Activated CD8-positive, alpha-beta memory T cell treated with anti-CD3 and anti-CD28 coated beads, Interleukin-2, amount 10 ng/mL, durations not matched to agents 7 days and 5 days (primary cell): ENCODE measurements around the gene PSAT1. TPM values are rescaled to one million over a fixed set of nuclear protein-coding genes. Genes with fewer than 3 reads are reported as not detected.

Source experiments
- ATAC-seq: fragments of 150-1000 bp; cut with Tn5 transposase; one replicate; pipeline ENCODE4 v1.10.0; 2021; ENCODE audit warnings: moderate library complexity
- CTCF ChIA-PET: fragments of 350-600 bp; sonication (Branson Sonifier 250); formaldehyde crosslinking; loops from one replicate; lab custom pipeline; 2021; ENCODE audit warnings: antibody characterized with exemption; lab: Charles Lee
- DNase-seq: peaks from one replicate; pipeline ENCODE4 v3.0.0-alpha.2; 2020
- H3K27ac Mint-ChIP-seq: one replicate; pipeline ENCODE4 v1.8.0; 2021; ENCODE audit warnings: mild to moderate bottlenecking, mixed read lengths
- H3K27me3 Mint-ChIP-seq: one replicate; pipeline ENCODE4 v1.8.0; 2021; ENCODE audit warnings: mixed read lengths
- H3K36me3 Mint-ChIP-seq: one replicate; pipeline ENCODE4 v1.8.0; 2021; ENCODE audit warnings: mild to moderate bottlenecking, mixed read lengths
- H3K4me1 Mint-ChIP-seq: one replicate; pipeline ENCODE4 v1.8.0; 2021; ENCODE audit warnings: mixed read lengths
- H3K4me3 Mint-ChIP-seq: one replicate; pipeline ENCODE4 v1.8.0; 2021; ENCODE audit warnings: mild to moderate bottlenecking, moderate library complexity, mixed read lengths
- H3K9me3 Mint-ChIP-seq: one replicate; pipeline ENCODE4 v1.8.0; 2022; ENCODE audit warnings: low read depth, mixed read lengths
- total RNA-seq, 2 experiments: library from RNA; stranded (reverse); gene quantifications; one replicate each; pipeline ENCODE4 v1.2.3, GENCODE V29; 2021

Gene PSAT1
- total RNA-seq, 2 experiments from 2014 or later, result 72.8 to 118 TPM

GRCh38 chr9:78296201-78296892 lies 578 bp upstream of the PSAT1 start:
- H3K4me3 Mint-ChIP-seq, result peak overlapping the region; percentile 94
- no peaks in the 10 kb centered on the region for H3K9me3 Mint-ChIP-seq
- DNase-seq (no peak), ATAC-seq (no peak)
- H3K27ac Mint-ChIP-seq, result peak overlapping the region; percentile 94
- peaks cover 47% of the 10 kb centered on the region for H3K4me1 Mint-ChIP-seq
- no peaks in the 10 kb centered on the region for H3K27me3 Mint-ChIP-seq
- CTCF ChIA-PET, result interaction anchor here (0.7 to 1.8 kb wide), 7 partner anchors 24 to 319 kb away, joined by 3 to 7 read pairs (median 3); no protein-coding TSS in a partner anchor
- H3K36me3 Mint-ChIP-seq, result peaks cover 17% of the 10 kb centered on the region

DNA sequence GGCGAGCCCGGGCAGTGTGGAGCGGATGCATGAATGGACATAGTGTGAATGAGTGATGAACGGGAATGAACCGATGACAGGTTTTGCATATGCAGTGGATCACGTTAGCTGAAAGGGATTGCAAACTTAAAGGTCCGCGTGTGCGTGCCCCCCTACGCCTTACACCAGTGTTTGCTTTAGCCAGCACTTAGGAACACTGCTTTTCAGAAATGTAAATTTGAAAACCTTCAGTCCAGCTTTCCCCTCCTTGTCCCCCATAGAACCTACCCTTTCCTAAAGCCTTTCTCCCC lies 692 bp downstream of the PSAT1 start:
- Mint-ChIP-seq H3K4me1 (peaks cover 46% of the 10 kb centered on the region), H3K36me3 (peaks cover 24% of the 10 kb centered on the region), H3K27ac (peak overlapping the region; percentile 94), H3K4me3 (peak overlapping the region; percentile 94), H3K27me3 (no peaks in the 10 kb centered on the region), H3K9me3 (no peaks in the 10 kb centered on the region)
- DNase-seq, result no peak
- CTCF ChIA-PET, result interaction anchor here (1.1 to 1.8 kb wide), 5 partner anchors 14 to 96 kb away, joined by 3 to 6 read pairs (median 3); no protein-coding TSS in a partner anchor
- ATAC-seq, result no peak

DNA sequence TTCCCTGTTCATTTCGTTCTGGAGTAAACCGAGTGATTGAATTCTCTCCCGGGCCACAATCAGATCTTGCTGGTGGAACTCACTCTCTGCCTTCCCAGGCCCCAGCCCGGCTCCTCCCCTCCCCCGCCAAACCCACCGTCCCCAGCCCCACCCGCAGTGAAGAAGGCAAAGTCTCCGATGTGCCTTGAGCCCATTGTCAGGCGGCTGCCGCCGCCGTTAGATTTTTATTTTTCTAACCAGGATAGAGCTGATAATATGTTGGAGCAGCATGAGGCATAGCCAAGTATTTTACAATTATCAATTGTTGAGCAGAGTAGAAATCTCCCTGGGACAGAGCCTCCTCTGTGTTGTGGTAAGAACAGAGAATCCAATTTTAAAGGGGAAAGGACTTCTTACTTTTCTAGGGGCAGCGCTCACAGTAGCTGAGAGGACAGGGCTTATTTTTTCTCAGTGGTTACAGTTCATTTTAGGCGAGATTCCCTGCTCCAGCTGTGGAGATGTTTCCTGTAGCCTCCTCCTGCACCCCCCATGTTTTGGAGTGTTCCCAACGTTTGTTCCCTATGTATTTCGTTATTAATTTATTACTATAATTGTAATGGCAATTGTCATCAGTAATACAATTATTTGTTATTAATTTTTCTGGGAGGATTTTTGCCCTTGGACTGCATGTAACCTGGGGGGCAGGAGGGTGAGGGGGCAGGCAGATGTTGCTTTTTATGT lies 1.3 kb downstream of the PSAT1 start:
- CTCF ChIA-PET, result interaction anchor here (1.2 to 1.8 kb wide), 2 partner anchors 13 to 97 kb away, joined by 3 to 6 read pairs; no protein-coding TSS in a partner anchor
- Mint-ChIP-seq H3K4me3 (peak overlapping the region; percentile 94), H3K4me1 (peaks cover 40% of the 10 kb centered on the region), H3K36me3 (peaks cover 26% of the 10 kb centered on the region), H3K27ac (peak overlapping the region; percentile 94), H3K9me3 (no peaks in the 10 kb centered on the region), H3K27me3 (no peaks in the 10 kb centered on the region)
- ATAC-seq (no peak), DNase-seq (peak; percentile 43)

GRCh38 chr9:78300209-78300608 lies 3.3 kb downstream of the PSAT1 start:
- CTCF ChIA-PET, result no interaction called here
- no peak overlapping the region for H3K4me3 Mint-ChIP-seq

GRCh38 chr9:78301466-78301865 lies 4.5 kb downstream of the PSAT1 start:
- ATAC-seq, result no peak
- Mint-ChIP-seq H3K4me1 (peaks cover 23% of the 10 kb centered on the region), H3K36me3 (peaks cover 51% of the 10 kb centered on the region), H3K9me3 (no peaks in the 10 kb centered on the region), H3K27ac (no peak overlapping the region), H3K4me3 (no peak overlapping the region), H3K27me3 (no peaks in the 10 kb centered on the region)
- CTCF ChIA-PET, result interaction anchor here (1.0 kb wide), 1 partner anchor 68 kb away, joined by 3 read pairs; no protein-coding TSS in a partner anchor
- no peak for DNase-seq

More at GRCh38 chr9:78300209-78300608, 3.3 kb downstream of the PSAT1 start:
- Mint-ChIP-seq H3K27ac (no peak overlapping the region), H3K4me1 (peaks cover 33% of the 10 kb centered on the region), H3K36me3 (peaks cover 41% of the 10 kb centered on the region), H3K27me3 (no peaks in the 10 kb centered on the region), H3K9me3 (no peaks in the 10 kb centered on the region)
- DNase-seq (no peak), ATAC-seq (no peak)

DNA sequence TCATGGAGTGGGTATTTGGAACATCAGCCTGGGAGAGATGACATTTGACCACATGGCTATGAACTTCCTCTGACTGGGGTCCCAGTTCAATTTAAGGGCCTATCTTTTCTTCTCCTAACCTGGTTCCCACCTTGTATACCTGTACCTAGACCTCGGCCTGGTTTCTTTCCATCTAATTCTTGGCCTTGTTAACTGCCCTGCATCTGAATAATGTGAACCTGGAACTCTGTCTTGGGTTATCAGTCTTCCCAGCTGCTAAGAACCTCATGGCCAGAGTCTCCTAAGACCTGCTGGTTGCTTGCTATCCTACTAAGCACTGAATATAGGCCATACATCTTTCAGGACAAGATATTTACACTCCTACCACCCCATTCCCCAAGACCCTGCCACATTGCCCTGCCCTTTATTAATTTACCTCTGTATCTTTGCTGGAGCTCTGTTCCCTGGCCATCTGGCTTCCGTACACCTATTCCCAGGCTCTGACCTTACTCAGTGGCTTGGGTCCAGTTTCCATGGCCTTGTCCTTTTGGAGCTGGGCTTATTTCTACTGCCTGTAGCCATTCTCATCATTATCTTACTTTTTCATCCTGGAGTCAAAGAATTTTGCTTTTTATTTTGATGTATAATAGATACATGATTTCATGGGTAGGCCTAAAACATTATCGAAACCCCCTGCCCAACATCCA lies 6.6 kb downstream of the PSAT1 start:
- Mint-ChIP-seq H3K27ac (peak overlapping the region; percentile 33), H3K27me3 (no peaks in the 10 kb centered on the region), H3K9me3 (no peaks in the 10 kb centered on the region), H3K4me3 (no peak overlapping the region), H3K4me1 (peaks cover 16% of the 10 kb centered on the region), H3K36me3 (peaks cover 58% of the 10 kb centered on the region)
- DNase-seq (no peak), ATAC-seq (no peak)
- CTCF ChIA-PET, result interaction anchor here (0.6 to 1.7 kb wide), 2 partner anchors 10 to 65 kb away, joined by 3 to 4 read pairs; no protein-coding TSS in a partner anchor

- no peak for ATAC-seq
- Mint-ChIP-seq H3K9me3 (no peaks in the 10 kb centered on the region), H3K36me3 (peaks cover 59% of the 10 kb centered on the region), H3K27me3 (no peaks in the 10 kb centered on the region), H3K27ac (no peak overlapping the region), H3K4me1 (peaks cover 13% of the 10 kb centered on the region), H3K4me3 (no peak overlapping the region)
- no peak for DNase-seq
- CTCF ChIA-PET, result interaction anchor here (1.7 kb wide), 1 partner anchor 65 kb away, joined by 4 read pairs; no protein-coding TSS in a partner anchor
Measured at GRCh38 chr9:78304357-78304756, 7.4 kb downstream of the PSAT1 start.

DNA sequence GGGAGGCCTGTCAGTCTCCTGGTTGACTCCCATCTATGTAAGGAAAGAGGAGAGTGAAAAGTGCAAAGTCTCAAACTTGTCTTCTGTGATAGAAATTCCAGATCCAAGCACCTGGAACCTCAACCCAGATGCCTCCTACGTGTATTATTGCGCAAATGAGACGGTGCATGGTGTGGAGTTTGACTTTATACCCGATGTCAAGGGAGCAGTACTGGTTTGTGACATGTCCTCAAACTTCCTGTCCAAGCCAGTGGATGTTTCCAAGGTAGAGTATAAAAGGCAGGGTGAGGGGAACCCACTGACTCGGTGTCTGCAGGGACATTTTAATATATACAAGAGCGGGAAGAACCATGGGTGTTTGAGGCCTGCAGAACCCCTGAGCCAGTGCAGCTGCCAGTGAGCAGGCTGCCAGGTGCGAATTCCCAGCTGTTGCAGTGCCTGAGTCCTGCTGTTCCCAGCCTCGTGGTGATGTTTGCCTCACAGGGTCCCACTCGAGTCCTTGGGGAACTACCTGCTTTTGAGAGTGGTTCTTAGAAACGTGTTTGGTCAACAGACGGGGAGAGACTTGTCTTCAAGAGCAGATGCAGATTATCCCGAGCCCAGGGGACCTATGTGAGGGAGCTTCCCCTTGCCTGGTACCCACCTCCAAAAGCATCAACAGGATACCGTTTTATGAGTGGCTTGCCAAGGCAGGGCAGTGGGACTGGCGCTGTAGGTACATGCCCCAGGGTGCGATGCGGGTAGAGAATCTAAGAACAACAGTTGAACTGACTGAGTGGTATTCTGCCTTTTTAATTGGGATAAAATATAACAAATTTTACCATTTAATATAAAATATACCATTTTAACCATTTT lies 9.5 kb downstream of the PSAT1 start:
- Mint-ChIP-seq H3K4me1 (peaks cover 2% of the 10 kb centered on the region), H3K9me3 (no peaks in the 10 kb centered on the region), H3K36me3 (peaks cover 60% of the 10 kb centered on the region), H3K27ac (no peak overlapping the region), H3K4me3 (no peak overlapping the region), H3K27me3 (no peaks in the 10 kb centered on the region)
- CTCF ChIA-PET, result no interaction called here
- DNase-seq (no peak), ATAC-seq (no peak)

DNA sequence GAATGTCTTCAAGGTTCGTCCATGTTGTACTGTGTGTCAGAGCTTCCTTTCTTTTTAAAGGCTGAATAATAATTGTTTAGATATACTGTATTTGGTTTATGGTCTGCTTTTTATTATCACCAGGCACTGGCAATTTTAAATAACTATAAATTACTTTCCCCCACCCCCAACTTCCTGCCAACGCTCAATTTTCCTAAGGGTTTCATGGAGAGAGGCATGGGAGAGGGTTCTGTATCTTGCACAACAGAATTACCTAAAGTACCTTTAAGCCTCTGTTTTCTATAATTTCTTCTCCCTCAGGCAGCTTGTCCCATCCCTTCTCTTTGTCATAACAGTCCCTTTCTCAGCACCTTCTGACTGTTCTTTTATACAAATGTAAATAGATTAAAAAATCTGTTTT lies 10.4 kb downstream of the PSAT1 start:
- ATAC-seq (no peak), DNase-seq (no peak)
- H3K36me3 Mint-ChIP-seq, result peaks cover 59% of the 10 kb centered on the region
- no peak overlapping the region for H3K27ac Mint-ChIP-seq
- no peak overlapping the region for H3K4me3 Mint-ChIP-seq
- peaks cover 2% of the 10 kb centered on the region for H3K4me1 Mint-ChIP-seq
- CTCF ChIA-PET, result no interaction called here
- no peaks in the 10 kb centered on the region for H3K9me3 Mint-ChIP-seq
- no peaks in the 10 kb centered on the region for H3K27me3 Mint-ChIP-seq

- Mint-ChIP-seq H3K4me3 (no peak overlapping the region), H3K9me3 (no peaks in the 10 kb centered on the region), H3K27me3 (no peaks in the 10 kb centered on the region), H3K4me1 (peaks cover 2% of the 10 kb centered on the region), H3K27ac (no peak overlapping the region), H3K36me3 (peaks cover 50% of the 10 kb centered on the region)
- CTCF ChIA-PET, result interaction anchor here (0.7 kb wide), 1 partner anchor 15 kb away, joined by 3 read pairs; no protein-coding TSS in a partner anchor
- DNase-seq (no peak), ATAC-seq (no peak)
Measured at GRCh38 chr9:78309066-78309465, 12.1 kb downstream of the PSAT1 start.

GRCh38 chr9:78311075-78311474 lies 14.2 kb downstream of the PSAT1 start:
- ATAC-seq, result no peak
- Mint-ChIP-seq H3K36me3 (peaks cover 42% of the 10 kb centered on the region), H3K27me3 (no peaks in the 10 kb centered on the region), H3K9me3 (no peaks in the 10 kb centered on the region), H3K4me3 (no peak overlapping the region), H3K4me1 (peaks cover 2% of the 10 kb centered on the region), H3K27ac (no peak overlapping the region)
- CTCF ChIA-PET, result interaction anchor here (0.6 to 1.6 kb wide), 2 partner anchors 14 to 60 kb away, joined by 3 read pairs; partner anchors contain the start of gene PSAT1
- DNase-seq, result no peak

- no peak for ATAC-seq
- no peak for DNase-seq
- CTCF ChIA-PET, result interaction anchor here (1.6 kb wide), 1 partner anchor 15 kb away, joined by 3 read pairs; the partner anchor contains the start of gene PSAT1
- no peaks in the 10 kb centered on the region for H3K27me3 Mint-ChIP-seq
- no peak overlapping the region for H3K4me3 Mint-ChIP-seq
- H3K36me3 Mint-ChIP-seq, result peaks cover 43% of the 10 kb centered on the region
- peak overlapping the region; percentile 32 for H3K27ac Mint-ChIP-seq
- peaks cover 2% of the 10 kb centered on the region for H3K4me1 Mint-ChIP-seq
- H3K9me3 Mint-ChIP-seq, result no peaks in the 10 kb centered on the region
Measured at GRCh38 chr9:78311886-78312524, 15.1 kb downstream of the PSAT1 start.
